ENCODE data around the gene PROX2.
A peak's percentile ranks its signal among the peaks of the same experiment; 100 is the strongest.

The PROX2 gene

DNA sequence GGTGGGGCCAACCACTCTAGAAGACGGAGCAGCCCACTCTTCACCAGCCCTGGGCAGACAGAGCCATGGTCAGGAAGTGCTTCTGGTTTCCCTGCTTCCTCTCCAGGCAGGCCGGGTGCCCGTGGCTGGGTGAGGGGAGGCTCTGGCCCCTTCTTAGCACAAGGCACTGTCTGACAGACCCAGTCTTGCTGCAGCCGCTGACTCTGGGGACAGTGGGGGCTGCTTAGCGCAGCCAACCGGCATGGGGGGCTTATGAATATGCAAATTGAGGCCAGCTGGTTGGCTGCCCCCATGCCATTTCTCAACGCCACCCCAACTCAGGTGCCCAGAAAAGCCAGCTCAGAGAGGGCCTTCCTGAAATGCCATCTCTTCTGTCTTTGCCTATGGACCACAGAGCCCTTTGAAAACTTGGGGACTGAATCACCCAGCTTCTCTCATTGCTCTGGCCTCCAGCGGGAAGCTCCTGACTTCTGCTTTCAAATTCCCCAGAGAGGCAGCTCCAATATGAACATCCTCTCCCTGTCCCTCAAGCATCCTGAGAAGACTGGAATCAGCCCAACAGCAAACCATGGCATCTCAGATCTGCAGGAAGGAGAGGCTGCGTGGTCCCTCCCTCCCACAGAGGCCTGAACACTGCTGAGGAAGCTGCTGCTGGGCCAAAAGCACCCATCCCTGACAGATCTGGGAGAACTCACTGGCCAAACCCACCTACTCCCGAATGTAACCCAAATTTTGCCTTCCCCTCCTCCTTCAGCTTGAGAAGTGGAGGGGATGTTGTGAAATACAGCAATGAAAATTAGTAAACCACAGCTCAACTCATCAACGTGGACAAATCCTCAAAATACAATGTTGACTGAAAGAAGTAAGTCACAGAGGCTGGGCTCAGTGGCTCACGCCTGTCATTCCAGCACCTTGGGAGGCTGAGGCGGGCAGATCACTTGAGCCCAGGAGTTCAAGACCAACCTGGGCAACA, at the start of gene PROX2:
PROX2 (minus strand) TSS at position 205 of the 973 bp plus-strand sequence. CDS start 12,311 bp downstream, outside the sequence.
- no peak for DNase-seq (ENCODE audit: low spot score)

GRCh38 chr14:74924061-74924460, 48.1 kb upstream of the PROX2 start:
- no peak for DNase-seq (ENCODE audit: low spot score)

GRCh38 chr14:74922752-74923401, 46.9 kb upstream of the PROX2 start, which contains the start of gene RPS6KL1:
TSS of gene RPS6KL1 (minus strand) at chr14:74923260. CDS start at chr14:74921541, 1,719 bp downstream.
- peak; percentile 97 for DNase-seq (ENCODE audit: low spot score)

DNA sequence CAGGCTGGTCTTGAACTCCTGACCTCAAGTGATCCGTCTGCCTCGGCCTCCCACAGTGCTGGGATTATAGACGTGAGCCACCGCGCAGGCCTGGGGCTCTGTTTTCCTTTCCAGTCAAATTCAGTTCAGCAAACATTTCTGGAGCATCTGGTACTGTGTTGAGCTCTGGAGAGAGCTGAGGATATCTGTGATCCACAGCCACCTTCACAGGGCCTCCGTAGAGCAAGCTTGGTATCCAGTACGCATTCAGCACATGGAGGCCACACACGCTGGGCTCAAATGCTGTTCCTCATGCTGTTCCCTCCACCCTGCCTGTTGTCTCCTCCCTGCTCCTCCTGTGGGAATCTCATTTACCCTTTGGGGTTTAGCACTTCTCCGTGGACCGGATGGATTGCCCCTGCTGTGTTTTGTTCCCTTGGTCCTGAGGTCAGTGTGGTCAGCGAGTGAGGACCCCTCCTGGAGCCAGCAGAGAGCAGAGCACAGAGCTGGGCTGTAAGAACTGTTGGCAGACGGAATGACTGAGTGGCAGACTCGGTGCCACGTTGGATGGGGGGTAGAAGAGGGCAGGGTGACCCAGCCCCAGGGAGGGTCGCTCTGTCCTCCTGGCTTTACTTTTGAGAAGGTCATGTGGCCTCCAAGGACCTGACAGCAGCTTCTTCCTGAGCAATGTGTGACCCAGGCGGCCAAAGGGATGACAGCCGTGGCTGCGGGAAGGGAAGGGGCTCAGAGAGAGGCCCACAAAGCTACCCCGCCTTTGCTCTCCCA, 46.2 kb upstream of the PROX2 start:
- DNase-seq (ENCODE audit: low spot score) = no peak

GRCh38 chr14:74921053-74921620, 45.2 kb upstream of the PROX2 start:
- DNase-seq (ENCODE audit: low spot score) = no peak

DNA sequence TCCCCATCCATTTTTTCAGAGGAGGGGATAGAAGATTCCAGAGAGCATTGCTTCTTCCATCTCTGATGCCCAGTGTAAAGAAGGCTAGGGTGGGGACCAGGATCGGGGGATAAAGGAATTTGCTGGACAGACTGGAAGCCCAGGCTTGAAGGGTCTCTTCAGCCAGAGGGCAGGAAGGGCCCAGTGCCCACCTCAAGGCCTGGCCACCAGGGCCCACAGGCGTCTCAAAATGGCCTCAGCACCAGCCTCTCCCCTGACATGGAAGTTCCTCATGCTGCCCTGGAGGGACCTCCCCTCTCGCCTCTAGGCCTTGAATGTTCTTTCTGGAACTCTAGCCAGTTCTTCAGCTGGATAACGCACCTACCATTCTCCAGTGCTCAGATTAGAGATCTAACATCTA, 44.3 kb upstream of the PROX2 start:
- no peak for DNase-seq (ENCODE audit: low spot score)

DNA sequence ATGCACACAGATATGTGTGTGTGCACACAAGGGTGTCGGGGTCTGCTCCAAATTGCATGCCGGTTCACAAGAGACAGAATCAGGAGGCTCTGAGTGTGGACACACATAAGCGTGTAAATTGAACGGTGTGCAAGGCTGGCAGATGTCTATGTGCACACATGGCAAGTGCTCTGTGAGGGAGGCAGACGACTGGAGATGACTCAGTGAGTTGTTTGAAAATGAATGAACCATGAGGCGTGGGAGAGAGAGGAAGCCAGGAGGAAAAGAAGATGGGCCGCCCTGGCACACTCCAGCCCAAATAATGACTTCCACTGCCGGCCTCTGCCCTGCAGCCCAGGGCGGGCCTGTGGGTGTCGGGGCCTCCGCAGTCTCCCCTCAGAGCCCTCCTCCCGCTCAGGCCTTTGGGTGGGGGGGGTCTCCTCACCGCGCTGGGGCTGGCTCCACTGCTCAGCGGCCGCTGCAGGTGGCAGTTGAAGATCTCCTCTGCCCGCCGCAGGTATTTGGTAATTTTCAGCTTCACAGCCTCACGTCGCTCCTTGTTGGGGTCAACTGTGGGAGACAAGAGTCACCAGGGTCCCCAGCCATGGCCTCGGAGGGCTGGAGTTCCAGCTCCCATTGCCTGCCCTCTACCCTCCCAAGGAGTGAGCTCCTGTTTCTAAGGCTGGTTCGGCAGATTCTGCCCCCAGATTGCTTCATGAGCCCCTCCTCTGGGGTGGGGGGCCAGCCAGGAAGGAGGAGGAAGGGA, 43.6 kb upstream of the PROX2 start:
- peak; percentile 55 for DNase-seq (ENCODE audit: low spot score)

DNA sequence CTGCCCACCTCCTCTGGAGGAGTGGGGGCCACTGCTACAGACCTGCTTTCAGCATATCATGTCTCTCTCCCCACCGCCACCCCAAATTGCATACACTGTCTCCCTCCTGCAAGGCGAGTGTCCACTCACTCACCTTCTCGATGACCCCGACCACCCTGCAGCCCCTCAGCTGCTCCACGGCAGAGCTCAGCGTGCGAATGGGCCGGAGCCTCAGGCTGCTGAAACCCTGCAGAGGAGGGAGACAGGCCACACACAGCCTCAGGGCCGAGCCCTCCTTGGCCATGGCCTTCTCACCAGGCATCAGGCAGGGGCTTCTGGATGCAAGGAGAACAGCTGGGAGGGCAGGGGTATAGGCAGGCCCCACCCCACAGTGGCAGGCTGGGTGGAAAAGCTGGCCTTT, 42.4 kb upstream of the PROX2 start:
- no peak for DNase-seq (ENCODE audit: low spot score)

DNA sequence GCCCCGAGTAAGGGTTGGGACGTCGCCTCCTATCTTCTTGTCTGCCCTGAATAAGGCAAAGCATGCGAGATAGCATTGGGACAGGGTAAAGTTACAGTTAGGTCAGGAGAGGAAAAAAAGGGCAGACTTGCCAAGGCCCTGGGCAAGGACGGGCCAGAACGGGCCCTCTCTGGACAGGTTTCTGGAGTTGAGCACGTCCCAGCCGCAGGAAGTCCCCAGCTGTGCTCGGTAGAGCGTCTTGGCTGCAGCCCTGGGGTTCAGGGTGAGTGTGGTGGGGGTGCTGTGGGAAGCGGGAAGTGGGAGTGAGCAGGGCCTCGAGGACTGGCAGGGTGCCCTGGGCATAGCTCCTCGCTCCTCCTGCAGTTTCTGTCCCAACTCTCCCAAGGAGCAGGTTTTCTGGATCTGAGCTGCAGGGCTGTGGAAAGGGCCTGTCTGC, 41.7 kb upstream of the PROX2 start:
- DNase-seq (ENCODE audit: low spot score) = no peak

DNA sequence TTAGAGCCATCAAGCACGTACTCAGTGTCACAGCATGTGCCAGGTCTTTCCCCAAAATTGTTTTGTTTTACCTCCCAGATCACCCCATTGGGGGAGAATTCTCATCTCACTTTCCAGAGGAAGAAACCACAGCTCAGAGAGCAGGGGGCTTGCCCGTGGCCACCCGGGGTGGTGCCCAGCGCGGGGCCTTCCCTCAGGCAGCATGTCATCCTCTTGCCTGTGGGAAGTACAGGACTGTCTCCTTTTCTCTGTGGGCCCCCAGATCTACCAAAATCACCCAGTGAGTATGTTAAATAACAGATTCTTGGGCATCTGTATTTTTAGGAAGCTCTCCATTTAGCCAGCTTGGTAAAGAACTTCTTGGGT, 41.2 kb upstream of the PROX2 start:
- no peak for DNase-seq (ENCODE audit: low spot score)

DNA sequence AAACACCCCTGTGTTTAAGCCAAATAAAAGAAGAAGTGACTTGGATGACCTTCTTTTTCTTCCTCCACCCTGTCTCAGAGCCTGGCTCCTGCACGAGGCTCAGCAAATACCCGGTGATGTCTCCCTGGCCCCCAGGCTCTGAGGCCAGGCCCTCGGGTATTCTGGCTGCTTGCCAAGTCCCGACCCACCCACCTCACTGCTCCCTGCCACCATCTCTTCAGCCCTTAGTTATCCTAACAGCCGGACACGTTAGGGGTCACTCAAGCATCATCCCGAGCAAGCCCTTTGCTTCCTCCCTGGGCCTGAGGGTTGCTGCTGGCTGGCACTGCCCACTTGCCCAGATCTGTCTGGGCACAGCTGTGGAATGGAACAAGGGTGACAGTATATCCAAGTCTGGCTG, 39.9 kb upstream of the PROX2 start:
- DNase-seq (ENCODE audit: low spot score) = no peak

- no peak for DNase-seq (ENCODE audit: low spot score)
Measured at GRCh38 chr14:74915426-74915825, 39.5 kb upstream of the PROX2 start.

- DNase-seq (ENCODE audit: low spot score) = peak; percentile 86
Measured at GRCh38 chr14:74913986-74914573, 38.1 kb upstream of the PROX2 start.

- DNase-seq (ENCODE audit: low spot score) = no peak
Measured at GRCh38 chr14:74913393-74913910, 37.5 kb upstream of the PROX2 start.

DNA sequence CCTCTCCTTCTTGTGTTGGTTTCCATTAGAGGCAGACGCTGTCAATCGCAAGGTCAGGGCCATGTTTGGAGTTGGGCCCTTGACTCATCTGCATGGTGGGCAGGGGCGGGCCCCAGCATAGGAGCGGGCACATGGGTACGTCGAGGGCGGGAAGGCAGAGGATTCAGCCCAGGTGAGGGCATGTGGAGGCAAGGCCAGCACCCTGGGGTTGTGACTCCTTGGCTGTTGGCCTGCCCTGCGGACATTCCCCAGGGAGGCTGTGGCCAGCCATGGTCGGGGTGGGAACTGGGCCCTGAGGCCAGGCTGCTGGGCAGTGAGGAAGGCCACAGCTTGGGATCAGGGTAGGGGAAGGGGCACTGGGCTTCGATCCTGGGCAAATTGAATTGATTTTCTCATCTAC, 36.9 kb upstream of the PROX2 start:
- DNase-seq (ENCODE audit: low spot score) = no peak

- no peak for DNase-seq (ENCODE audit: low spot score)
Measured at GRCh38 chr14:74912111-74912510, 36.2 kb upstream of the PROX2 start.

DNA sequence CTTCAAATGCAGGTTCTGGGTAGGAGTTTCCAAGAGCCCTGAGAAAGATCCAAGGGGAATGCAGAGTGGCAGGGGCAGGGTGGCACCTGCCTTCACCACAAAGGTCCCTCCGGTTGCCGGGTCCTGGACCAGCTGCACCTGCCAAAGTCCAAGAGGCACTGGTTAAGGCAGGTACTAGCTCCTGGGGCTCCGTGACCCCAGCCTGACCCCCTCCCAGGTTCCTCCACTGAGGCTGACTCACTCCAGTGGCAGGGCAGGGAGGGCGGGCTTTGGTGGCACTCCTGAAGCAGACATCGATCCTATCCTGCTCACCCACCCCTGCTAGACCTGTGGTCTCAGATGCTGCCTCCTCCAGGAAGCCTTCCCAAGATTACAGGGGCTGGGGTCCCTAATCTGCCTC, 35.8 kb upstream of the PROX2 start:
- DNase-seq (ENCODE audit: low spot score) = no peak

DNA sequence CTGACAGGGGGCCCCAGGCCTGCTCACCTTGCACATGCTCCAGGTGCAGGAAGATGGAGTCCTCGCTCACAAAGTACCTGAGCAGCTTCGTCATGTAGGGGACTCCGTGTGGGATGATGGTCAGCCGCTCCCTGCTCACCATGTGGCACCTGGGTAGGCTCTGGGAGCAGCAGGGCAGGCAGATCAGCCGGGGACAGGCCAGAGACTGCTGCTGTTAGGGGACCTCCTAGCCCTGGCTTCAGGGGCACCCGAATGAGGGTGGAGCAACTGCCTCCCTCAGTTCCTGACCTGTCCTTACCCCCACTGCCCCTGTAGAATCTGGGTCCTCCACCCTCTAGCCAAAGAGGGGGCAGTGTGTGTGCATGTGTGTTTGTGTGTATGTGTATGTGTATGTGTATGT, 35.3 kb upstream of the PROX2 start:
- DNase-seq (ENCODE audit: low spot score) = no peak

- DNase-seq (ENCODE audit: low spot score) = no peak
Measured at GRCh38 chr14:74910556-74910955, 34.6 kb upstream of the PROX2 start.

- DNase-seq (ENCODE audit: low spot score) = no peak
Measured at GRCh38 chr14:74909911-74910310, 34.0 kb upstream of the PROX2 start.

DNA sequence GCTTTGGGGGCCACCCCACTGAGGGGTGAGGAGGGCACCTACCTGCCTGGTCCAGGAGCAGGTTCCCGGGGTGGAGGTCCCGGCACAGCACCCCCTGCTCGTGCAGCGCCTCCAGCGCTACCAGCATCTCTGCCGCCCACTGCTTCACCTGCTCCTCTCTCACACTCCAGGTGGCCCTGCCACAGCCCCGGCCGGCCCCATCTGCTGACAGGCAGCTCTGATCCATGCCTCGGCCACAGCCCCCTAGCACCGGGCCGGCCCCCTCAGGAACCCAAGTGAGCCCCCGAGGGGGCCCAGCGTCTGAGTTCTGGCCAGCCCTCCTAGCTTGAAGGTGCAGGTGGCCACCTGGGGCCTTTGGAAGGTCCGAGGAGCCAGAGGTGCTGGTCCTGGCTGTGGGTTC, 33.6 kb upstream of the PROX2 start:
- no peak for DNase-seq (ENCODE audit: low spot score)
